ENCODE measurements around the gene MRPL1.
A peak's percentile ranks its signal among the peaks of the same experiment; 100 is the strongest.

MRPL1 gene

DNA sequence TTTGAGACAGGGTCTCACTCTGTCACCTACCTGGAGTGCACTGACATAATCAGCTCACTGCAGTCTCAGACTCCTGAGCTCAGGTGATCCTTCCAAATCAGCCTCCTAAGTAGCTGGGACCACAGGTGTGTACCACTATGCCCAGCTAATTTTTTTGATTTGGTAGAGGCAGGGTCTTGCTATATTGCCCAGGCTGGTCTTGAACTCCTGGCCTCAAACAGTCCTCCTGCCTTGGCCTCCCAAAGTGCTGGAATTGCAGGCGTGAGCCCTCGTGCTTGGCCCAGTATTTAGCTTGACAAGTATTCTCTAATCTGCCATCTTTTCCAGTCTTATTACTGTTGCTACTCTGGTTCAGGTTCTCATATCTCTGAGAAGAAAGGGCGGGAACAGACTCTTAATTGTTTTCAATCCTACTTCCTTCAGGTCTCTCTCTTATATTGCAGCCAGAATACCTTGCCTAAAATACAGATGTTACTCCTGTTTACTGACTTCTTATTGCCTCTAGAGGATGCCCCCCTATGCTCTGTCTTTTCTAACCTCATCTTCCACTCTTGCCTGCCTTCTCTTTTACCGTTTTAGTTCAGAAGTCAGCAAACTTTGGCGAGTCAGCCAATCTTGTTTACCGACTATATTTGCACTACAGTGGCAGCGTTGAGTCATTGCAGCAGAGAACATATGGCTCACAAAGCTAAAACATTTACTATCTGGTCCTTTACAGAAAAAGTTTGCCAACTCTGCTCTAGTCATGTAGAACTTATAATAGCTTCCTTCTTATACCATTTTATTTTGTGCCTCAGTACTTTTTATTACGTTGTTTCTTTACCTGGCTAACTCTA, 19.0 kb downstream of the MRPL1 start:
- H3K4me3 ChIP-seq (replicated peaks in 1 of 2; ENCODE audit: low read depth in 2 of 2, low read length in 2 of 2) = no peak overlapping the region
- TF ChIP-seq CTCF (IDR thresholded peaks at IDR 0.05; ENCODE audit: low read depth, low read length) = no peak
- peak; percentile 17 to 55 for DNase-seq (ENCODE audit: low read depth in 2 of 2)

DNA sequence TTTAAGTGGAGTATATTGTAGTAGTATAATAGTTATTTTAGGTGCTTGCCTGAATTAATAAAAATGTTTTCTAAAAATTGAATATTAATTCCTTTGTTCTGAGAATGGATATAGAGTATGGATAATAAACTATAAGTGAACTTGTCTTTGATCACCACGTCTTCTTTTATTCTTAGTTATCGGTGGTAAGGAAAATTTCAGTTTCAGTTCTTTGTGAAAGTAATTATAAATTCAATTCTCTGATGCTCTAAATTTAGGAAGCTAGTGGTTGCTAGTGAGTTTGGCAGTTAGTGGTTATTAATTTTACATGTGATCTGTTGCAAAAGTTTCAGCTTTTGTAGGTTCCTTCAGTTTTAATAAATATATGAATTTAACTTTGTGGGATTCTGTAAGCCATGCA, 30.8 kb downstream of the MRPL1 start:
- TF ChIP-seq CTCF (IDR thresholded peaks at IDR 0.05; ENCODE audit: low read depth, low read length) = no peak
- DNase-seq (ENCODE audit: low read depth in 2 of 2) = no peak
- no peak overlapping the region for H3K4me3 ChIP-seq (replicated peaks in 1 of 2; ENCODE audit: low read depth in 2 of 2, low read length in 2 of 2)

DNA sequence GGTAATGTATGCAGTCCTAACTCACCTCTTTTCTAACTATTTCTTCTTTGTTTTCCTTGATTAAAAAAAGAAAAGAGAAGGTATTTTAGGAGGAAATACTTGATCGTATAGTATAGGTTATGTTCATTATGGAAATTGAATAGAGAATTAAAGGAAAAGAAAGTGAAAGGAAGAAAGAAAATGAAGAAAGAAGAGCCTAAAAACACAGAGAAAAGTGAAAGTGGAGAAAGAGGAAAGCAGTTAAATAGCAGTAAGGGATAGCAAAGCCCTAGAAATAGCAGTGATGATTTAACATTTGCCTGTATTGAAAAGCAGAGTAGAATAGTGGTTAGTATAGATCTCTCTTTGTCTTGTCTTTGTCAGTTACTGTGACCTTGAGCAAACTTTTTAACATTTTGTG, 37.0 kb downstream of the MRPL1 start:
- no peak overlapping the region for H3K4me3 ChIP-seq (replicated peaks in 1 of 2; ENCODE audit: low read depth in 2 of 2, low read length in 2 of 2)
- TF ChIP-seq CTCF (IDR thresholded peaks at IDR 0.05; ENCODE audit: low read depth, low read length) = no peak
- no peak for DNase-seq (ENCODE audit: low read depth in 2 of 2)

DNA sequence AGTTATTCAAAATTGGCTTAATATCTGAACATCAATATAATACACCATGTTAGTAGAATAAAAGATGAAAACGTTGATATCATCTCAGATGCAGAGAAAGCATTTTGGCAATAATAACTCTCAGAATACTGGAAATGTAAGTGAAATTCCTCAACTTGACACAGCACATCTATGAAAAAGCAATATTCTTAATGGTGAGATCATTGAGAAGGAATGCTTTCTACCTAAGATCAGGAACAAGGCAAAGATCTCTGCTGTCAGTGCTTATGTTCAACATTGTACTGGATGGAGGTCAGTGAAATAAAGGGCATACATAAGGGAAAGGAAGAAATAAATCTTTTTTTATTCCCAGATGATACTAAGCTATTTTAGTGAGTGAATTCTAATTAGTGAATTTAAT, 40.6 kb downstream of the MRPL1 start:
- no peak for DNase-seq (ENCODE audit: low read depth in 2 of 2)
- no peak overlapping the region for H3K4me3 ChIP-seq (replicated peaks in 1 of 2; ENCODE audit: low read depth in 2 of 2, low read length in 2 of 2)
- TF ChIP-seq CTCF (IDR thresholded peaks at IDR 0.05; ENCODE audit: low read depth, low read length) = no peak

DNA sequence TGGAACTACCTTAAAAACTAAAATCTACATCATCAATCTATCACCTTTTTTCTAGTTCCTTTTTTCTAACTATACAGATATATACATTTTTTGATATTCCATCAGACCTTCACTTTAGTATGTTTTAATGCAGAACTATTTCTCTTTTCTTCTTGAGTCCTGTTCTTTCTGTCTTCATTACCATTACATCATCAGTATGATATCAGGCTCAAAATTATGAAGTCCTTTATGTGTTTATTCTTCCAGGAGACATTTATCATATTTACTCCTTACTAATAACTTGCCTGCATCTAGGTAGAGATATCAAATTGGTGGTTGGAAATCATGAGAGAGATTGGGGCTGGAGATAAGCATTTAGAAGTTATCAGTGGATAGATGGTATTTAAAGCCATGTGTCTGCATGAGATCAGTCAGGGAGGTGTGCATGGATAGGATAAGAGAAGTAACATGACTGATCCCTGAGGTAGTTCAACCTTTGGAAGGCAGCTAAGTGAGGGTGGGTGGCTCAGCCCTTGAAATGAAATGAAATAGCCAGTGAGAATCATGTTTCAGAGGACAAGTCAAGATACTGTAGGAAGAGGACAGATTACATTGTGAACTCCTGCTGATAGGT, 43.1 kb downstream of the MRPL1 start:
- no peak for TF ChIP-seq CTCF (IDR thresholded peaks at IDR 0.05; ENCODE audit: low read depth, low read length)
- DNase-seq (ENCODE audit: low read depth in 2 of 2) = no peak
- H3K4me3 ChIP-seq (replicated peaks in 1 of 2; ENCODE audit: low read depth in 2 of 2, low read length in 2 of 2) = no peak overlapping the region

- DNase-seq (ENCODE audit: low read depth in 2 of 2) = no peak
- H3K4me3 ChIP-seq (replicated peaks in 1 of 2; ENCODE audit: low read depth in 2 of 2, low read length in 2 of 2) = no peak overlapping the region
- no peak for TF ChIP-seq CTCF (IDR thresholded peaks at IDR 0.05; ENCODE audit: low read depth, low read length)
Measured at GRCh38 chr4:77910676-77911075, 48.0 kb downstream of the MRPL1 start.

All from cardiac fibroblast (primary cell).